SK-N-SH treated with all-trans-retinoic acid at 6 μM for 48 hours (cell line): Measurements from ENCODE around the gene CYP3A5.
"Not testable (repeated sequence)": the region's sequence is repeated elsewhere in the genome, so short reads cannot be mapped to it uniquely, and the experiment has no call there.

ENCODE experiments used
- ATAC-seq: fragments of 200-7000 bp; cut with Tn5 transposase; 3 replicates; pipeline ENCODE4 v1.9.1; 2020; ENCODE audit warnings: mild to moderate bottlenecking, moderate library complexity
- BACH2 ChIP-seq: fragments of 250-450 bp; sonication (Bioruptor Pico); IDR thresholded peaks from 2 replicates; pipeline ENCODE4 v1.9.0; 2021; ENCODE audit warnings: mild to moderate bottlenecking, borderline replicate concordance
- CSDC2 ChIP-seq: fragments of 250-450 bp; sonication (Bioruptor Pico); IDR thresholded peaks from 2 replicates; pipeline ENCODE4 v1.5.0; 2020; ENCODE audit warnings: mild to moderate bottlenecking, moderate library complexity
- ESRRG ChIP-seq: fragments of 250-450 bp; sonication (Bioruptor Pico); IDR thresholded peaks from 2 replicates; pipeline ENCODE4 v1.6.1; 2021; ENCODE audit warnings: mild to moderate bottlenecking
- ISL1 ChIP-seq: fragments of 250-450 bp; sonication (Bioruptor Pico); IDR thresholded peaks from 2 replicates; pipeline ENCODE4 v2.1.2; 2022; ENCODE audit warnings: mild to moderate bottlenecking, moderate library complexity
- OSR1 ChIP-seq: fragments of 250-450 bp; sonication (Bioruptor Pico); IDR thresholded peaks from 2 replicates; pipeline ENCODE4 v1.8.0; 2022; ENCODE audit warnings: moderate library complexity, mild to moderate bottlenecking, inconsistent platforms
- PATZ1 ChIP-seq: fragments of 250-450 bp; sonication (Bioruptor Pico); IDR thresholded peaks from 2 replicates; pipeline ENCODE4 v1.8.0; 2020; ENCODE audit warnings: mild to moderate bottlenecking, moderate library complexity, borderline replicate concordance
- PPARA ChIP-seq: fragments of 250-450 bp; sonication (Bioruptor Pico); IDR thresholded peaks from 2 replicates; pipeline ENCODE4 v1.5.0; 2020; ENCODE audit warnings: mild to moderate bottlenecking, borderline replicate concordance
- TCF4 ChIP-seq: fragments of 250-450 bp; sonication (Bioruptor Pico); IDR thresholded peaks from 2 replicates; pipeline ENCODE4 v1.8.0; 2021; ENCODE audit warnings: mild to moderate bottlenecking, moderate library complexity, borderline replicate concordance
- TOX ChIP-seq: fragments of 250-450 bp; sonication (Bioruptor Pico); IDR thresholded peaks from 2 replicates; pipeline ENCODE4 v1.8.0; 2021; ENCODE audit warnings: mild to moderate bottlenecking, moderate library complexity, borderline replicate concordance
- TSHZ2 ChIP-seq: fragments of 250-450 bp; sonication (Bioruptor Pico); IDR thresholded peaks from 2 replicates; pipeline ENCODE4 v1.5.0; 2020; ENCODE audit warnings: mild to moderate bottlenecking, moderate library complexity
- ZFP3 ChIP-seq: fragments of 250-450 bp; sonication (Bioruptor Pico); IDR thresholded peaks from 2 replicates; pipeline ENCODE4 v1.5.0; 2020; ENCODE audit warnings: mild to moderate bottlenecking, moderate library complexity
- ZFP30 ChIP-seq: fragments of 450-650 bp; formaldehyde crosslinking; IDR thresholded peaks from 2 replicates; pipeline ENCODE4 v1.5.0; 2022; ENCODE audit warnings: mild to moderate bottlenecking, moderate library complexity
- ZNF565 ChIP-seq: fragments of 450-650 bp; formaldehyde crosslinking; conservative IDR thresholded peaks from 2 replicates; pipeline ENCODE4 v1.5.0; 2020; ENCODE audit warnings: low read depth, mild to moderate bottlenecking, moderate library complexity
- ZNF70 ChIP-seq: fragments of 450-650 bp; formaldehyde crosslinking; IDR thresholded peaks from 2 replicates; pipeline ENCODE4 v1.5.0; 2020; ENCODE audit warnings: mild to moderate bottlenecking, moderate library complexity
- ZNF8 ChIP-seq: fragments of 450-650 bp; formaldehyde crosslinking; IDR thresholded peaks from 2 replicates; pipeline ENCODE4 v1.5.0; 2020; ENCODE audit warnings: mild to moderate bottlenecking, moderate library complexity
- TF ChIP-seq, protein P1 (sequence below): fragments of 250-450 bp; sonication (Bioruptor Pico); IDR thresholded peaks from 2 replicates; pipeline ENCODE4 v1.8.0; 2021; ENCODE audit warnings: low read depth, mild to moderate bottlenecking, moderate library complexity, borderline replicate concordance
- TF ChIP-seq, protein P2 (sequence below): fragments of 250-450 bp; sonication (Bioruptor Pico); IDR thresholded peaks from 2 replicates; pipeline ENCODE4 v1.5.1; 2021; ENCODE audit warnings: mild to moderate bottlenecking, moderate library complexity

The CYP3A5 gene

GRCh38 chr7:99666013-99666395, 13.8 kb downstream of the CYP3A5 start:
- TF ChIP-seq OSR1 (CRISPR knock-in tag): no peak
- no peak for TF ChIP-seq ZNF70
- TF ChIP-seq TSHZ2 (CRISPR knock-in tag): no peak
- no peak for TF ChIP-seq CSDC2
- no peak for TF ChIP-seq ESRRG (CRISPR knock-in tag)
- TF ChIP-seq TOX (CRISPR knock-in tag): no peak
- no peak for TF ChIP-seq ZFP30 (CRISPR knock-in tag)
- no peak for TF ChIP-seq PPARA (CRISPR knock-in tag)
- TF ChIP-seq ISL1 (CRISPR knock-in tag): no peak
- TF ChIP-seq, protein P1, sequence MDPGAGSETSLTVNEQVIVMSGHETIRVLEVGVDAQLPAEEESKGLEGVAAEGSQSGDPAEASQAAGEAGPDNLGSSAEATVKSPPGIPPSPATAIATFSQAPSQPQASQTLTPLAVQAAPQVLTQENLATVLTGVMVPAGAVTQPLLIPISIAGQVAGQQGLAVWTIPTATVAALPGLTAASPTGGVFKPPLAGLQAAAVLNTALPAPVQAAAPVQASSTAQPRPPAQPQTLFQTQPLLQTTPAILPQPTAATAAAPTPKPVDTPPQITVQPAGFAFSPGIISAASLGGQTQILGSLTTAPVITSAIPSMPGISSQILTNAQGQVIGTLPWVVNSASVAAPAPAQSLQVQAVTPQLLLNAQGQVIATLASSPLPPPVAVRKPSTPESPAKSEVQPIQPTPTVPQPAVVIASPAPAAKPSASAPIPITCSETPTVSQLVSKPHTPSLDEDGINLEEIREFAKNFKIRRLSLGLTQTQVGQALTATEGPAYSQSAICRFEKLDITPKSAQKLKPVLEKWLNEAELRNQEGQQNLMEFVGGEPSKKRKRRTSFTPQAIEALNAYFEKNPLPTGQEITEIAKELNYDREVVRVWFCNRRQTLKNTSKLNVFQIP (CRISPR knock-in tag): no peak
- TF ChIP-seq ZNF565 (CRISPR knock-in tag): no peak
- TF ChIP-seq ZNF8 (CRISPR knock-in tag): no peak
- TF ChIP-seq TCF4 (CRISPR knock-in tag): no peak
- ATAC-seq: no peak

DNA sequence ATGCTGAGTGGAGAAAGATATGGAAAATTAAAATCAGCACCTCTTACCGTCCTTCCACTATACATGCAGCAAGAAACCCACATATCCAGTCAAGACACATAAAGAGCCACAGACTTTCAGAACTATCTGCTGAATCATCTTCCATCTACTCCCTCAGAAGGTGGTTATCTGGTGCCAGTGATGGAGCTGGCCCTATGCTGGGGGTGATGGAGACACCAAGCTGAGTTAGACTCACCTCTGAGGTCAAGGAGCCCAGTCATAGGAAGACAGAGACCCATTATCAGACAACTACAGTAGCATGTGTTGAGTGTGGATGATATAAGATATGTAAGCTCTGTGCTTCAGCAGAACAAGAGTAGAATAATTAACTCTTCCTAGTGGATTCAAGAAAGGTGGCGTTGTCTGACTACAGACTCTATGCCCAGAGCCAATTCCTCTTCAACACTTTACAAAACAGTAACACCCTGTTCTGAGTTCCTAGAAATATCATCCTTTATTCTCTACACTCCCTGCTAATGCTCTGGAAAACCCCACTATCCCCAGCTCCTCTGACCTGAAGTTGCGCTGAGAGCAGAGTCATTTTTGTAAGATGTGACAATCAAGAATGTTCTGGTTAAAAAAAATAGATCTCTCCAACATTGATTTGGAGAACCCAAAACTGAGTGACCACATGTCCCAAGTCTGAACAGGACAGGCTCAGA, 14.3 kb downstream of the CYP3A5 start:
- no peak for ATAC-seq
- TF ChIP-seq ZNF70 (no peak), PATZ1 (CRISPR knock-in tag) (no peak), ZFP3 (CRISPR knock-in tag) (no peak), BACH2 (CRISPR knock-in tag) (no peak), TSHZ2 (CRISPR knock-in tag) (no peak)
- TF ChIP-seq, protein P2, sequence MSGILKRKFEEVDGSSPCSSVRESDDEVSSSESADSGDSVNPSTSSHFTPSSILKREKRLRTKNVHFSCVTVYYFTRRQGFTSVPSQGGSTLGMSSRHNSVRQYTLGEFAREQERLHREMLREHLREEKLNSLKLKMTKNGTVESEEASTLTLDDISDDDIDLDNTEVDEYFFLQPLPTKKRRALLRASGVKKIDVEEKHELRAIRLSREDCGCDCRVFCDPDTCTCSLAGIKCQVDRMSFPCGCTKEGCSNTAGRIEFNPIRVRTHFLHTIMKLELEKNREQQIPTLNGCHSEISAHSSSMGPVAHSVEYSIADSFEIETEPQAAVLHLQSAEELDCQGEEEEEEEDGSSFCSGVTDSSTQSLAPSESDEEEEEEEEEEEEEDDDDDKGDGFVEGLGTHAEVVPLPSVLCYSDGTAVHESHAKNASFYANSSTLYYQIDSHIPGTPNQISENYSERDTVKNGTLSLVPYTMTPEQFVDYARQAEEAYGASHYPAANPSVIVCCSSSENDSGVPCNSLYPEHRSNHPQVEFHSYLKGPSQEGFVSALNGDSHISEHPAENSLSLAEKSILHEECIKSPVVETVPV (CRISPR knock-in tag): no peak

DNA sequence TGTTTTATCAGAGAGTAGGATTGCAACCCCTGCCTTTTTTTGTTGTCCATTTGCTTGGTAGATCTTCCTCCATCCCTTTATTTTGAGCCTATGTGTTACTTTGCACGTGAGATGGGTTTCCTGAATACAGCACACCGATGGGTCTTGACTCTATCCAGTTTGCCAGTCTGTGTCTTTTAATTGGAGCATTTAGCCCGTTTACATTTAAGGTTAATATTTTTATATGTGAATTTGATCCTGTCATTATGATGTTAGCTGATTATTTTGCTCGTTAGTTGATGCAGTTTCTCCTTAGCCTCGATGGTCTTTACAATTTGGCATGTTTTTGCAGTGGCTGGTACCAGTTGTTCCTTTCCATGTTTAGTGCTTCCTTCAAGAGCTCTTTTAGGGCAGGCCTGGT, 21.9 kb downstream of the CYP3A5 start:
- not testable (repeated sequence) for ATAC-seq

DNA sequence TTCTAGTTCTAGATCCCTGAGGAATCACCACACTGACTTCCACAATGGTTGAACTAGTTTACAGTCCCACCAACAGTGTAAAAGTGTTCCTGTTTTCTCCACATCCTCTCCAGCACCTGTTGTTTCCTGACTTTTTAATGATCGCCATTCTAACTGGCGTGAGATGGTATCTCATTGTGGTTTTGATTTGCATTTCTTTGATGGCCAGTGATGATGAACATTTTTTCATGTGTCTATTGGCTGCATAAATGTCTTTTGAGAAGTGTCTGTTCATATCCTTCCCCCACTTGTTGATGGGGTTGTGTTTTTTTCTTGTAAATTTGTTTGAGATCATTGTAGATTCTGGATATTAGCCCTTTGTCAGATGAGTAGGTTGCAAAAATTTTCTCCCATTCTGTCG, 25.2 kb downstream of the CYP3A5 start:
- not testable (repeated sequence) for ATAC-seq
